Ishikawa (cell line): ENCODE data around the gene NEURL2.

Source experiments
- CEBPB ChIP-seq: IDR thresholded peaks from 2 replicates; pipeline ENCODE4 v1.6.1; 2012
- CREB1 ChIP-seq: IDR thresholded peaks from 2 replicates; pipeline ENCODE4 v1.6.1; 2012; ENCODE audit warnings: low read depth
- EGR1 ChIP-seq: IDR thresholded peaks from 2 replicates; pipeline ENCODE4 v1.6.1; 2012
- EP300 ChIP-seq: IDR thresholded peaks from 2 replicates; pipeline ENCODE4 v1.6.1; 2012; ENCODE audit warnings: borderline replicate concordance
- FOXM1 ChIP-seq: IDR thresholded peaks from 2 replicates; pipeline ENCODE4 v1.6.1; 2012; ENCODE audit warnings: low read depth, borderline replicate concordance
- NFIC ChIP-seq: IDR thresholded peaks from 2 replicates; pipeline ENCODE4 v1.6.1; 2012
- RAD21 ChIP-seq: IDR thresholded peaks from 2 replicates; pipeline ENCODE4 v1.6.1; 2012; ENCODE audit warnings: low read depth
- TAF1 ChIP-seq: IDR thresholded peaks from 2 replicates; pipeline ENCODE4 v1.6.1; 2012; ENCODE audit warnings: low read depth, mild to moderate bottlenecking
- TCF12 ChIP-seq: IDR thresholded peaks from 2 replicates; pipeline ENCODE4 v1.6.1; 2012; ENCODE audit warnings: low read depth
- TEAD4 ChIP-seq: IDR thresholded peaks from 2 replicates; pipeline ENCODE4 v1.6.1; 2012
- YY1 ChIP-seq: IDR thresholded peaks from 2 replicates; pipeline ENCODE4 v1.6.1; 2012; ENCODE audit warnings: low read depth
- ZBTB7A ChIP-seq: IDR thresholded peaks from 2 replicates; pipeline ENCODE4 v1.6.1; 2012; ENCODE audit warnings: low read depth
- TF ChIP-seq, protein P1 (sequence below): IDR thresholded peaks from 2 replicates; pipeline ENCODE4 v1.6.1; 2012
- TF ChIP-seq, protein P2 (sequence below): IDR thresholded peaks from 2 replicates; pipeline ENCODE4 v1.6.1; 2012; ENCODE audit warnings: low read depth, mild to moderate bottlenecking
- TF ChIP-seq, protein P3 (sequence below): IDR thresholded peaks from 2 replicates; pipeline ENCODE4 v1.6.1; 2012

Gene NEURL2

DNA sequence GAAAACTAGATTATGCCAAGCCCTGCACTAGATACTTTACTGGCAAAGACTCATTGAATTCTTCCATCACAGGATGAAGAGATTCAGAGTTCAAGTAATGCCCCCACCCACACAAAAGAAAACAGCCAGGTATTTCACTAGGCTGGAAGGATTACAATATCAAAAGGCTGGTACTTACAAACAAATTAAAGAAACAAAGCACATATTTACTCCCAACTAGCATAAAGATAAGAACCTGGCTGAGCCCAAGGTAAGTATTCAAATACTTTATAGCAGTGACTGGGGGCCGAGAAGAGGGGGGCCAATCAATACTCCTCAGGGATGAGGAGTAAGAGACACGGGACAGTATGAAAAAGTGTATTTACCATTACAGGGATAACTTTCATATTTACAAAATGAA, 37.5 kb downstream of the NEURL2 start:
- TF ChIP-seq NFIC: no peak
- no peak for TF ChIP-seq RAD21
- no peak for TF ChIP-seq FOXM1
- TF ChIP-seq TAF1: no peak
- TF ChIP-seq, protein P1, sequence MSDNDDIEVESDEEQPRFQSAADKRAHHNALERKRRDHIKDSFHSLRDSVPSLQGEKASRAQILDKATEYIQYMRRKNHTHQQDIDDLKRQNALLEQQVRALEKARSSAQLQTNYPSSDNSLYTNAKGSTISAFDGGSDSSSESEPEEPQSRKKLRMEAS: no peak
- TF ChIP-seq EGR1: no peak
- TF ChIP-seq CREB1: no peak
- no peak for TF ChIP-seq TEAD4

DNA sequence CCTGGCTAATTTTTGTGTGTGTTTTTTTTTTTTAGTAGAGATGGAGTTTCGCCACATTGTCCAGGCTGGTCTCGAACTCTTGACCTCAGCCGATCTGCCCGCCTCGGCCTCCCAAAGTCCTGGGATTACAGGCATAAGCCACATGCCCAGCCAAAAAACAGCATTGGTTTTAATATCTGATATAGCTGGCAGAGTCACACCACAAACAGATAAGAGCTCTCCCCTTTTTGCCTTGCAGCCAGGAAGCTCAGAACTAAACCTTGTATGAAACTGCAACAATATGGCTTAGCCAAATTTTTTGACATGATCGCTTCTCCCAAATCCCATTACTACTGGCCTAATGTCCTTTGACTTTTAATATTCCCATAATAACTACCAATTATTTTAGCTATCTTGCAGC, 38.7 kb downstream of the NEURL2 start:
- TF ChIP-seq CREB1 (no peak), RAD21 (no peak), YY1 (no peak)
- TF ChIP-seq, protein P1: no peak

DNA sequence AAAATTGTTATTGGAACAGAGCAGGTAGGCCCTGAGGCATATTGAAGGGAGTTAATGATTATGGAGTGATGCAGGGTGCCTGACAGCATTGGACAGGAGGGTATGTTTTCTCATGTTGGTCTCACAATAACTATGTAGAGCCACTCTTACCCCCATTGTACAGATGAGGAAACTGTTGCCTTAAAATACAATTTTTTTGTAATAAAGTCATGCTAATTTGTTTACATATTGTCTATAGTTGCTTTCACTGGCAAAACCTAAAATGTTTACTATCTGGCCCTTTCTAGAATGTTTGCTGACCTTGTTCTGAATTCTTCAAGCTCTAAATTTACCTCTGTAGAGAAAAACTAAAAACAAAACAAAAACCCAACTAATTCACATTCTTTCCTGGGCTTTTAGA, 39.5 kb downstream of the NEURL2 start:
- TF ChIP-seq YY1 (no peak), RAD21 (no peak), TEAD4 (no peak), CREB1 (no peak)

DNA sequence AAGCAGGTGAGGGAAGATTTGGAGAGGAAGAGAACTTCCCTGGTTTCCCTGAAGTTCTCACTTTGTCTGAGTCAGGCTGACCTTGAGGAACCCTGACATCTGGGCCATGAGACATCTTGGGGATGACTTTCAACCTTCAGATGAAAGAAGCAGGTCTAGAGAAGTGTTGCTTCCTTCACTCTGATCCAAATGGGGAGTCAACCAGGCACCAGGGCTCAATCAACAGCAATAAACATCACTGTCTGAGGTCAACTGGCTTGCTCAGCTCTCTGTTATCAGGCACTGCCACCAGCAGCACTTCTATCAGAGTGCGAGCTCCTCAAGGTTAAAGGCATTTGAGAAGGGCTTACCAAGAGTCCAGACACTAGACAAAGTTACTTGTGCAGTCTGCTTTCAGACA, 40.1 kb downstream of the NEURL2 start:
- no peak for TF ChIP-seq TEAD4
- no peak for TF ChIP-seq EGR1
- TF ChIP-seq, protein P2, sequence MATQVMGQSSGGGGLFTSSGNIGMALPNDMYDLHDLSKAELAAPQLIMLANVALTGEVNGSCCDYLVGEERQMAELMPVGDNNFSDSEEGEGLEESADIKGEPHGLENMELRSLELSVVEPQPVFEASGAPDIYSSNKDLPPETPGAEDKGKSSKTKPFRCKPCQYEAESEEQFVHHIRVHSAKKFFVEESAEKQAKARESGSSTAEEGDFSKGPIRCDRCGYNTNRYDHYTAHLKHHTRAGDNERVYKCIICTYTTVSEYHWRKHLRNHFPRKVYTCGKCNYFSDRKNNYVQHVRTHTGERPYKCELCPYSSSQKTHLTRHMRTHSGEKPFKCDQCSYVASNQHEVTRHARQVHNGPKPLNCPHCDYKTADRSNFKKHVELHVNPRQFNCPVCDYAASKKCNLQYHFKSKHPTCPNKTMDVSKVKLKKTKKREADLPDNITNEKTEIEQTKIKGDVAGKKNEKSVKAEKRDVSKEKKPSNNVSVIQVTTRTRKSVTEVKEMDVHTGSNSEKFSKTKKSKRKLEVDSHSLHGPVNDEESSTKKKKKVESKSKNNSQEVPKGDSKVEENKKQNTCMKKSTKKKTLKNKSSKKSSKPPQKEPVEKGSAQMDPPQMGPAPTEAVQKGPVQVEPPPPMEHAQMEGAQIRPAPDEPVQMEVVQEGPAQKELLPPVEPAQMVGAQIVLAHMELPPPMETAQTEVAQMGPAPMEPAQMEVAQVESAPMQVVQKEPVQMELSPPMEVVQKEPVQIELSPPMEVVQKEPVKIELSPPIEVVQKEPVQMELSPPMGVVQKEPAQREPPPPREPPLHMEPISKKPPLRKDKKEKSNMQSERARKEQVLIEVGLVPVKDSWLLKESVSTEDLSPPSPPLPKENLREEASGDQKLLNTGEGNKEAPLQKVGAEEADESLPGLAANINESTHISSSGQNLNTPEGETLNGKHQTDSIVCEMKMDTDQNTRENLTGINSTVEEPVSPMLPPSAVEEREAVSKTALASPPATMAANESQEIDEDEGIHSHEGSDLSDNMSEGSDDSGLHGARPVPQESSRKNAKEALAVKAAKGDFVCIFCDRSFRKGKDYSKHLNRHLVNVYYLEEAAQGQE: no peak
- TF ChIP-seq RAD21: no peak
- no peak for TF ChIP-seq CREB1
- no peak for TF ChIP-seq YY1
- no peak for TF ChIP-seq EP300
- TF ChIP-seq TCF12: no peak
- no peak for TF ChIP-seq ZBTB7A
- TF ChIP-seq, protein P1: no peak
- TF ChIP-seq, protein P3, sequence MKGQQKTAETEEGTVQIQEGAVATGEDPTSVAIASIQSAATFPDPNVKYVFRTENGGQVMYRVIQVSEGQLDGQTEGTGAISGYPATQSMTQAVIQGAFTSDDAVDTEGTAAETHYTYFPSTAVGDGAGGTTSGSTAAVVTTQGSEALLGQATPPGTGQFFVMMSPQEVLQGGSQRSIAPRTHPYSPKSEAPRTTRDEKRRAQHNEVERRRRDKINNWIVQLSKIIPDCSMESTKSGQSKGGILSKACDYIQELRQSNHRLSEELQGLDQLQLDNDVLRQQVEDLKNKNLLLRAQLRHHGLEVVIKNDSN: no peak
- no peak for TF ChIP-seq NFIC
- no peak for TF ChIP-seq CEBPB
- no peak for TF ChIP-seq FOXM1

DNA sequence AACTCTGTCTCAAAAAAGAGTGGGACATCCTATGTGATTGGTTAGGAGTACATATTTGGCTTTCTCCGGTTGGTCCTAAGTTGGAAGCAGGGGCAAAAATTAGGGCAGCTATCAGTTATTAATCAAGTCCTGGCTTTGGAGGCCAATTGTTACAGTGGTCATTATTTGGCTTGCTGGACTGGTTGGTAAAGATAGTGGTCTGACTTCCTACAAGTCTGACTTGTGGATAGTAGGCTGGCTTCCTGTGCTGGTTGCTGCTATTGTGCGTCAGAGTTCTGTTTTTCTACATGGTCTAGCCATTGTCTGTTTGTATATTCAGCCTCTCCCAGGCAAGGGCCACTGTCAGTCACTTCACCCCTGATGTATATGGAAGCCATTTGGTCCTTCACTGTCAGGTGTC, 40.8 kb downstream of the NEURL2 start:
- TF ChIP-seq CREB1 (no peak), CEBPB (no peak), TCF12 (no peak), ZBTB7A (no peak), YY1 (no peak), EP300 (no peak), TAF1 (no peak), NFIC (no peak), RAD21 (no peak), FOXM1 (no peak), TEAD4 (no peak), EGR1 (no peak)
- TF ChIP-seq, protein P3: no peak
- TF ChIP-seq, protein P1: no peak
- TF ChIP-seq, protein P2: no peak

DNA sequence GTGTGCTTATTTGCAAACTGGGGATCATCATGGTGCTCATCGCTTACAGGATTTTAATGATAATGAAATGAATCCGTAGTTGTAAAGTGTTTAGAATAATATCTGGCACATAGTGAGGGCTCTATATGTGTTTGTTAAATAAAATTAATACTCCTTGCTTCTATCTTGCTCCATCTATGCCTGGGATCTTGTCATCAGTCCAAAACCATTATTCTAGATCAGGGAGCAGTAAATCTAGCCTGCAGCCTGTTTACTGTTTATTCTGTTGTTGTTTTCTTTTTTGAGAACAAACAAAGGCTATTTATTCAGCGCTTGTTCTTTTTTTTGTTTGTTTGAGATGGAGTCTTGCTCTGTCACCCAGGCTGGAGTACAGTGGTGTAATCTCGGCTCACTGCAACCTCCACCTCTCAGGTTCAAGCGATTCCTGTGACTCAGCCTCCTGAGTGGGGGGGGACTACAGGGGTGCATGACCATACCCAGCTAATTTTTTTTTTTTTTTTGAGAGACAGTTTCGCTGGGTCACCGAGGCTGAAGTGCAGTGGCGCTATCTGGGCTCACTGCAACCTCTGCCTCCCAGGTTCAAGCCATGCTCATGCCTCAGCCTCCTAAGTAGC, 41.9 kb downstream of the NEURL2 start:
- TF ChIP-seq TEAD4: no peak
- TF ChIP-seq, protein P3: no peak
- TF ChIP-seq ZBTB7A: no peak
- no peak for TF ChIP-seq CREB1
- no peak for TF ChIP-seq CEBPB
- TF ChIP-seq, protein P2: no peak
- TF ChIP-seq, protein P1: no peak
- TF ChIP-seq TAF1: no peak
- TF ChIP-seq RAD21: no peak
- no peak for TF ChIP-seq YY1
- no peak for TF ChIP-seq TCF12
- no peak for TF ChIP-seq FOXM1
- TF ChIP-seq EGR1: no peak
- no peak for TF ChIP-seq EP300
- TF ChIP-seq NFIC: no peak
